GM21619 (cell line): Measurements from ENCODE around the gene IL1A.
"Not testable (repeated sequence)": the region's sequence is repeated elsewhere in the genome, so short reads cannot be mapped to it uniquely, and the experiment has no call there.

Source experiments
- ATAC-seq: cut with Tn5 transposase; IDR thresholded peaks from one replicate; pipeline ENCODE4 v1.9.1; 2021; ENCODE audit not compliant: unreplicated experiment

IL1A gene

GRCh38 chr2:112784199-112785189 lies at the start of gene IL1A:
Gene IL1A, minus strand, starts transcription at chr2:112784493. Its CDS starts 723 bp downstream, at chr2:112783770.
- ATAC-seq, result no peak

- ATAC-seq, result no peak
Measured at GRCh38 chr2:112833976-112834375, 49.7 kb upstream of the IL1A start.

- ATAC-seq, result not testable (repeated sequence)
Measured at GRCh38 chr2:112833639-112833931, 49.3 kb upstream of the IL1A start.

- no peak for ATAC-seq
Measured at GRCh38 chr2:112832841-112833638, 48.7 kb upstream of the IL1A start.

- ATAC-seq, result no peak
Measured at GRCh38 chr2:112831946-112832840, 47.9 kb upstream of the IL1A start.

GRCh38 chr2:112831513-112831845 lies 47.2 kb upstream of the IL1A start:
- no peak for ATAC-seq

- no peak for ATAC-seq
Measured at GRCh38 chr2:112830682-112831512, 46.6 kb upstream of the IL1A start.

- no peak for ATAC-seq
Measured at GRCh38 chr2:112829961-112830681, 45.8 kb upstream of the IL1A start.

GRCh38 chr2:112829101-112829960 lies 45.0 kb upstream of the IL1A start:
- ATAC-seq, result no peak

- ATAC-seq, result no peak
Measured at GRCh38 chr2:112828251-112828691, 44.0 kb upstream of the IL1A start.

GRCh38 chr2:112827604-112828185 lies 43.4 kb upstream of the IL1A start:
- no peak for ATAC-seq

- no peak for ATAC-seq
Measured at GRCh38 chr2:112827009-112827408, 42.7 kb upstream of the IL1A start.

- ATAC-seq, result no peak
Measured at GRCh38 chr2:112825706-112826105, 41.4 kb upstream of the IL1A start.

- ATAC-seq, result no peak
Measured at GRCh38 chr2:112824694-112825085, 40.4 kb upstream of the IL1A start.

- ATAC-seq, result no peak
Measured at GRCh38 chr2:112821682-112822081, 37.4 kb upstream of the IL1A start.

- peak; percentile 70 for ATAC-seq
Measured at GRCh38 chr2:112821142-112821541, 36.8 kb upstream of the IL1A start.

- no peak for ATAC-seq
Measured at GRCh38 chr2:112820343-112820742, 36.0 kb upstream of the IL1A start.

GRCh38 chr2:112819081-112819480 lies 34.8 kb upstream of the IL1A start:
- ATAC-seq, result no peak
